HFFc6 (cell line): Measurements from ENCODE around the gene ZNF79. TPM values are rescaled to one million over a fixed set of nuclear protein-coding genes. Genes with fewer than 3 reads are reported as not detected.
"Not testable (repeated sequence)": the region's sequence is repeated elsewhere in the genome, so short reads cannot be mapped to it uniquely, and the experiment has no call there.

Experiments
- DNase-seq: peaks from one replicate; pipeline ENCODE4 v3.0.0-alpha.2; 2018
- H3K27ac Mint-ChIP-seq: 2 replicates; pipeline ENCODE4 v1.8.0; 2020; ENCODE audit warnings: mild to moderate bottlenecking, mixed read lengths
- H3K27me3 Mint-ChIP-seq: 2 replicates; pipeline ENCODE4 v1.8.0; 2021; ENCODE audit warnings: mild to moderate bottlenecking, moderate library complexity, mixed read lengths; ENCODE audit not compliant: insufficient read depth
- H3K36me3 Mint-ChIP-seq: 2 replicates; pipeline ENCODE4 v1.8.0; 2021; ENCODE audit warnings: low read depth, mixed read lengths
- H3K4me1 Mint-ChIP-seq: 2 replicates; pipeline ENCODE4 v1.8.0; 2020; ENCODE audit warnings: low read depth, mixed read lengths
- H3K4me3 Mint-ChIP-seq: 2 replicates; pipeline ENCODE4 v1.8.0; 2020; ENCODE audit warnings: mild to moderate bottlenecking, moderate library complexity, mixed read lengths
- H3K9me3 Mint-ChIP-seq: 2 replicates; pipeline ENCODE4 v1.8.0; 2020; ENCODE audit warnings: mild to moderate bottlenecking, mixed read lengths
- total RNA-seq, 6 experiments: library from RNA; stranded (reverse); fragmentation: NEBNext Ultra II Directional; extraction: Animal tissue kit (Norgen Biotek cat#: 25700); gene quantifications; 2 replicates in 1 of 6; 3 replicates in 5 of 6; pipeline ENCODE4 v1.2.3, GENCODE V29; 2021
- TF ChIP-seq, protein P1 (sequence below): fragments of 200-600 bp; sonication (generic); IDR thresholded peaks from 2 replicates; pipeline ENCODE4 v1.5.0; 2021; ENCODE audit warnings: antibody characterized with exemption, mild to moderate bottlenecking

Gene ZNF79
- total RNA-seq, 6 experiments from 2014 or later, result 6.7 to 8.5 (median 7.6) TPM

DNA sequence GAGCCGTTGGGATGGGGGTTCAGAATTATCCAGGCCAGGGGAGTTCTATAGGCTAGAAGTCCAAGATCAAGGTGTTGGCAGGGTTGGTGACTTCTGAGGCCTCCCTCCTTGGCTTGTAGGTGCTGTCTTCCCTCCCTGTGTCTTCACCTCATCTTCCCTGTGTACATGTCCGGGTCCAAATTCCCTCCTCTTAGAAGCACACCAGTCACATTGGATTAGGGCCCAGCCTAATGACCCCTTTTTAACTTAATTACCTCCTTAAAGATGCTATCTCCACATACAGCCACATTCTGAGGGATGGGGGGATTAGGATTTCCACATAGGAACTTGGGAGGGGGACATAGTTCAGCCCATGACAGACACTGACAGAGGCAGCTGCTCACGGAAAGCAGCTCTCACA lies 39.2 kb downstream of the ZNF79 start:
- DNase-seq, result no peak
- no peaks in the 10 kb centered on the region for H3K27me3 Mint-ChIP-seq
- H3K4me3 Mint-ChIP-seq, result no peak overlapping the region
- H3K27ac Mint-ChIP-seq, result no peak overlapping the region
- no peaks in the 10 kb centered on the region for H3K4me1 Mint-ChIP-seq
- TF ChIP-seq, protein P1, sequence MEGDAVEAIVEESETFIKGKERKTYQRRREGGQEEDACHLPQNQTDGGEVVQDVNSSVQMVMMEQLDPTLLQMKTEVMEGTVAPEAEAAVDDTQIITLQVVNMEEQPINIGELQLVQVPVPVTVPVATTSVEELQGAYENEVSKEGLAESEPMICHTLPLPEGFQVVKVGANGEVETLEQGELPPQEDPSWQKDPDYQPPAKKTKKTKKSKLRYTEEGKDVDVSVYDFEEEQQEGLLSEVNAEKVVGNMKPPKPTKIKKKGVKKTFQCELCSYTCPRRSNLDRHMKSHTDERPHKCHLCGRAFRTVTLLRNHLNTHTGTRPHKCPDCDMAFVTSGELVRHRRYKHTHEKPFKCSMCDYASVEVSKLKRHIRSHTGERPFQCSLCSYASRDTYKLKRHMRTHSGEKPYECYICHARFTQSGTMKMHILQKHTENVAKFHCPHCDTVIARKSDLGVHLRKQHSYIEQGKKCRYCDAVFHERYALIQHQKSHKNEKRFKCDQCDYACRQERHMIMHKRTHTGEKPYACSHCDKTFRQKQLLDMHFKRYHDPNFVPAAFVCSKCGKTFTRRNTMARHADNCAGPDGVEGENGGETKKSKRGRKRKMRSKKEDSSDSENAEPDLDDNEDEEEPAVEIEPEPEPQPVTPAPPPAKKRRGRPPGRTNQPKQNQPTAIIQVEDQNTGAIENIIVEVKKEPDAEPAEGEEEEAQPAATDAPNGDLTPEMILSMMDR, result no peak
- peaks cover 13% of the 10 kb centered on the region for H3K36me3 Mint-ChIP-seq
- H3K9me3 Mint-ChIP-seq, result no peaks in the 10 kb centered on the region

DNA sequence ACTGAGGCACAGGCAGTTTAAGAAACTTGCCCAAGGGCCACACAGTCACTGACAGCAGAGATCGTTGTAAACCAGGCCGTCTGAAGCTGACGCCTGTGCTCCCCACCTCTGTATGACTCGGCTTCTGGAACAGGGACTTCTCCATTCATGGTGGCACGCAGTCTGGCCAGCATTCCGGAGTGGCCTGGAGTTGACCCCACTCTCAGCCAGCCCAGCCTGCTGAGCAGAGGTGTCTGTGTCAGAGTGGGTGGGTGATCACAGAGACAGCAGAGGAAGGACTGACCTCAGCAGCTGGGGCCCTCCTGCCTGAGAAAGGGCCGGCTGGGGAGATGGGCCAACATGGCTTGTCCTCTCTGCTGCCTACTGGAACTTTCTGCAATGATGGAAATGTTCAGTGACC lies 39.7 kb downstream of the ZNF79 start:
- Mint-ChIP-seq H3K36me3 (peaks cover 13% of the 10 kb centered on the region), H3K27me3 (no peaks in the 10 kb centered on the region), H3K4me1 (no peaks in the 10 kb centered on the region), H3K4me3 (no peak overlapping the region), H3K9me3 (no peaks in the 10 kb centered on the region), H3K27ac (no peak overlapping the region)
- DNase-seq, result no peak
- TF ChIP-seq, protein P1, result no peak

DNA sequence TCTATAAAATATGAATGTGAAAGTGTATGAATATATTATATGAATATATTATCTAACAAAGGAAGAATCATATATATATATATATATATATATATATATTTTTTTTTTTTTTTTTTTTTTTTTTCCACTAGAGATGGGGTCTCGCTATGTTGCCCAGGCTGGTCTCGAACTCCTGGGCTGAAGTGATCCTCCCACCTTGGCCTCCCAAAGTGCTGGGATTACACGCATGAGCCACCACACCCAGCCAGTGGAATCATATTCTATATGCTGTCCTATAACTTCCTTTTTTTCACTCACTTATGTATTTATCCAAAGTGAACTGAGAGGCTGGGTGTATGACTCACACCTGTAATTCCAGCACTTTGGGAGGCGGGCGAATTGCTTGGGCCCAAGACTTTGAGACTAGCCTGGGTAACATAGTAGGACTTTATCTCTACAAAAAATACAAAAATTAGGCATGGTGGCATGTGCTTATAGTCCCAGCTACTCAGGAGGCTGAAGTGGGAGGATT lies 42.3 kb downstream of the ZNF79 start:
- H3K27ac Mint-ChIP-seq, H3K4me1 Mint-ChIP-seq, H3K4me3 Mint-ChIP-seq, H3K27me3 Mint-ChIP-seq, DNase-seq, H3K9me3 Mint-ChIP-seq: not testable (repeated sequence)
- peaks cover 13% of the 10 kb centered on the region for H3K36me3 Mint-ChIP-seq

DNA sequence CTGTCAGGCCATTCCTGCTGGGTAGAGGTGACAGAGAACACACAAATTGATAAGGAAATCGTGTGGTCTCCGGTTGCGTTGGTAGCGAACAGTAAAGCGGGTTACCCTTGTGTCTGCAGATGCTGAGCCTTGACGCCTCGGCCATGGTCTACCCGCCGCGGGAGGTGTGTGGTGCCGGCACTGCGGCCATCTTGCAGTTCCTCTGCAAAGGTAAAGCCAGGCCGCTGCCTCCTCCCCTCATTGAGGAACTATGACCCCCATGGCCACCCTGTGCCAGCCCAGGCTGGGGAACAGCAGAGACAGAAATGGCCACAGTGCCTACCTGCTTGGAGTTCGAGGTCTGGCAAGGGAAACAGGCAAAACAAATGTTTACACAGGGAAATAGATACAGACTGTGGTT lies 43.4 kb downstream of the ZNF79 start:
- TF ChIP-seq, protein P1, result no peak
- no peak overlapping the region for H3K27ac Mint-ChIP-seq
- no peaks in the 10 kb centered on the region for H3K27me3 Mint-ChIP-seq
- peaks cover 9% of the 10 kb centered on the region for H3K36me3 Mint-ChIP-seq
- DNase-seq, result no peak
- H3K4me3 Mint-ChIP-seq, result no peak overlapping the region
- no peaks in the 10 kb centered on the region for H3K9me3 Mint-ChIP-seq
- H3K4me1 Mint-ChIP-seq, result no peaks in the 10 kb centered on the region

DNA sequence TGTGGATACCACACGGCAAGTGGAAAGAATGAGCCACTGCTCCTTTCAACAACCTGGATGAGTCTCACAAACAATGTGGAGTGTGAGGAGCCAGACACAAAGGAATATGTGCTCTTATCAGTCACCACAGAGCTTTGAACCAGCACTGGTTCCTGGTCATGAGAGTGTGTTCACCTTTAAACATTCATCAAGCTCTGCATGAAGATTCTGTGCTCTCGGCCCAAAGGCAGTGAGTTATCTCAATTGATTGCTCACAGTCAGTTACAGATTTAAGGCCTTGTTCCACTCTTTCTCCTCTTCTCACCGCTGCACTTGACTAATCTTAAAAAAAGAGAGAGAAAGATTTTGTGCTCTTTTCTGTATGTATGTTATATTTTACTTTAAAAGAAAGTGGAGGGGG lies 46.5 kb downstream of the ZNF79 start:
- TF ChIP-seq, protein P1, result no peak
- Mint-ChIP-seq H3K27me3 (peaks cover 3% of the 10 kb centered on the region; the same call in 1 of the 2 replicates), H3K36me3 (peaks cover 15% of the 10 kb centered on the region), H3K4me3 (no peak overlapping the region), H3K4me1 (no peaks in the 10 kb centered on the region), H3K9me3 (no peaks in the 10 kb centered on the region), H3K27ac (no peak overlapping the region)
- no peak for DNase-seq

DNA sequence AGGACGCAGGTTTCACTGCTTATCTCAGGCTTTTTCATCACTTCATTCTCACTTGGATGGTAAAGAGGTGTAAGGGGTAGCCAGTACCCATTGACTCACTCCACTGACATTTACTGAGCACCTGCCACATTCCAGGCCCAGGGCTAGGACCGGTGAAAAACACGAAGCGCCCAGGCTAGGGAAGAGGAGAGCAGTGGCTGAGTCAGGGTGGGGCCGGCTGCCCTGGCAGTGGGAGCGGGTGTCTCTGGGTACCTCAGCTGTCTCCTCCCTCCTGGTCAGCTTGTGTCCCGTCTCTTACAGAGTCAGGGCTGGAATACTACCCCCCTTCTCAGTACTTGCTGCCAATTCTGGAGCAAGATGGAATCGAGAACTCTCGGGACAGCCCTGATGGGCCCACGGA lies 49.3 kb downstream of the ZNF79 start:
- TF ChIP-seq, protein P1, result no peak
- Mint-ChIP-seq H3K4me3 (no peak overlapping the region), H3K9me3 (no peaks in the 10 kb centered on the region), H3K27me3 (peaks cover 3% of the 10 kb centered on the region; the same call in 1 of the 2 replicates), H3K27ac (no peak overlapping the region), H3K36me3 (peaks cover 15% of the 10 kb centered on the region), H3K4me1 (no peaks in the 10 kb centered on the region)
- DNase-seq, result no peak
